Activated naive CD8-positive, alpha-beta T cell treated with anti-CD3 and anti-CD28 coated beads for 36 hours (primary cell): Measurements from ENCODE around the gene CUTA. TPM values are rescaled to one million over a fixed set of nuclear protein-coding genes. Genes with fewer than 3 reads are reported as not detected.

Experiments used
- DNase-seq: peaks from one replicate; pipeline ENCODE4 v3.0.0; 2021
- H3K27ac Mint-ChIP-seq: one replicate; pipeline ENCODE4 v1.8.0; 2022; ENCODE audit warnings: mild to moderate bottlenecking, moderate library complexity, mixed read lengths
- H3K27me3 Mint-ChIP-seq: one replicate; pipeline ENCODE4 v1.8.0; 2022; ENCODE audit warnings: mild to moderate bottlenecking, mixed read lengths
- H3K36me3 Mint-ChIP-seq: one replicate; pipeline ENCODE4 v1.8.0; 2021; ENCODE audit warnings: mild to moderate bottlenecking, mixed read lengths
- H3K4me1 Mint-ChIP-seq: one replicate; pipeline ENCODE4 v1.8.0; 2021; ENCODE audit warnings: mixed read lengths
- H3K4me3 Mint-ChIP-seq: one replicate; pipeline ENCODE4 v1.8.0; 2022; ENCODE audit warnings: mild to moderate bottlenecking, moderate library complexity, mixed read lengths
- H3K9me3 Mint-ChIP-seq: one replicate; pipeline ENCODE4 v1.8.0; 2022; ENCODE audit warnings: mixed read lengths
- total RNA-seq, 2 experiments: library from RNA; stranded (reverse); gene quantifications; one replicate each; pipeline ENCODE4 v1.2.3, GENCODE V29; 2021

CUTA gene
- total RNA-seq, 2 experiments from 2014 or later, result 125 to 126 TPM

- H3K4me3 Mint-ChIP-seq, result peak within 1 kb of the TSS; percentile 96
- H3K27ac Mint-ChIP-seq, result peak within 1 kb of the TSS; percentile 99
- no peaks in the 10 kb centered on the region for H3K27me3 Mint-ChIP-seq
- peak; percentile 40 for DNase-seq
- peaks cover 26% of the 10 kb centered on the region for H3K36me3 Mint-ChIP-seq
- H3K9me3 Mint-ChIP-seq, result no peaks in the 10 kb centered on the region
- H3K4me1 Mint-ChIP-seq, result peaks cover 50% of the 10 kb centered on the region
These were observed 1.9 kb upstream of the CUTA start, which contains the start of gene SYNGAP1 for GRCh38 chr6:33419580-33420490. TSS of gene SYNGAP1 (plus strand) at chr6:33420065. CDS start at chr6:33420265, 200 bp downstream.

GRCh38 chr6:33418690-33419291 is 884 bp upstream of the CUTA start:
- DNase-seq, result peak; percentile 74

GRCh38 chr6:33417128-33417902 is 592 bp downstream of the CUTA start:
- DNase-seq, result no peak
- peaks cover 59% of the 10 kb centered on the region for H3K4me1 Mint-ChIP-seq
- peaks cover 16% of the 10 kb centered on the region for H3K36me3 Mint-ChIP-seq
- H3K4me3 Mint-ChIP-seq, result peak overlapping the region; percentile 96
- no peaks in the 10 kb centered on the region for H3K9me3 Mint-ChIP-seq
- H3K27me3 Mint-ChIP-seq, result no peaks in the 10 kb centered on the region
- peak overlapping the region; percentile 99 for H3K27ac Mint-ChIP-seq

More at GRCh38 chr6:33418690-33419291, 884 bp upstream of the CUTA start:
- peak overlapping the region; percentile 96 for H3K4me3 Mint-ChIP-seq
- H3K36me3 Mint-ChIP-seq, result peaks cover 18% of the 10 kb centered on the region
- H3K4me1 Mint-ChIP-seq, result peaks cover 51% of the 10 kb centered on the region
- no peaks in the 10 kb centered on the region for H3K27me3 Mint-ChIP-seq
- H3K27ac Mint-ChIP-seq, result peak overlapping the region; percentile 99
- no peaks in the 10 kb centered on the region for H3K9me3 Mint-ChIP-seq

DNA sequence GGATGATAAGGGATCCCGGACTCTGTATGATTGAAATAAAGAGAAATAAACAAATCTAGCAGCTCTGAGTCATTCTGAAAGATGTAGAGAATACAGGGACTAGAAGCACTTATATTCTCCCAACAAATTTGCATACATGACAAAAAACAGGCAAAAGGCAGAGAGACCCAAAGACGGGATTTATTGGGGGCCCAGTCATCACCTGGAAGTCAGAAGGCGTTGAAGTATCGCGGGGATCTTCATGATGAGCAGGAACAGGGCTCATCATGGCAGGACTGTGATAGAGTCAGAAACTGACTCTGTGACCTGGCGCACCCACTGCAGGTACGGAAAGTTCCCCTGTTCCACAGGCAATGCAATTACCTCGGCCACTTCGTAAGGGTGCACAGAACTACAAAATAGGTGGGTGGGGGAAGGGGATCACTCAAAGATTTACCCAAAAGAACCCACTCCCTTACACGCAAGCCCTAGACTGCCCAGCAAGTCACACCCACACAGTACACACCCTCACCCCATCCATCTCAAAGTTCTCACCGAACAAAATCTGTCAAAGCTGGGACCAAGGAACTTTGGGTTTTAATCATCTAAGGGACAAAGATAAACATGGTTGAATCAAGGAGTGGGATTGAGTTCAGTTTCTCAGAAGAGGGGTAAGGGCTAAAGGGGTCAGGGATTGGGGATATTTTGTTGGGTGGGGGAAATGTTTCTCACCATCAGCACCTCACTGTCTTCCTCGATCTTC is 1.4 kb downstream of the CUTA start:
- peaks cover 18% of the 10 kb centered on the region for H3K36me3 Mint-ChIP-seq
- peak overlapping the region; percentile 96 for H3K4me3 Mint-ChIP-seq
- peak overlapping the region; percentile 99 for H3K27ac Mint-ChIP-seq
- peak; percentile 39 for DNase-seq
- H3K4me1 Mint-ChIP-seq, result peaks cover 60% of the 10 kb centered on the region
- H3K27me3 Mint-ChIP-seq, result no peaks in the 10 kb centered on the region
- H3K9me3 Mint-ChIP-seq, result no peaks in the 10 kb centered on the region

- peak overlapping the region; percentile 58 for H3K4me3 Mint-ChIP-seq
- peaks cover 59% of the 10 kb centered on the region for H3K4me1 Mint-ChIP-seq
- H3K36me3 Mint-ChIP-seq, result peaks cover 21% of the 10 kb centered on the region
- H3K27ac Mint-ChIP-seq, result peak overlapping the region; percentile 89
- H3K9me3 Mint-ChIP-seq, result no peaks in the 10 kb centered on the region
- DNase-seq, result no peak
- no peaks in the 10 kb centered on the region for H3K27me3 Mint-ChIP-seq
These were observed 2.1 kb downstream of the CUTA start for GRCh38 chr6:33415831-33416230.

DNA sequence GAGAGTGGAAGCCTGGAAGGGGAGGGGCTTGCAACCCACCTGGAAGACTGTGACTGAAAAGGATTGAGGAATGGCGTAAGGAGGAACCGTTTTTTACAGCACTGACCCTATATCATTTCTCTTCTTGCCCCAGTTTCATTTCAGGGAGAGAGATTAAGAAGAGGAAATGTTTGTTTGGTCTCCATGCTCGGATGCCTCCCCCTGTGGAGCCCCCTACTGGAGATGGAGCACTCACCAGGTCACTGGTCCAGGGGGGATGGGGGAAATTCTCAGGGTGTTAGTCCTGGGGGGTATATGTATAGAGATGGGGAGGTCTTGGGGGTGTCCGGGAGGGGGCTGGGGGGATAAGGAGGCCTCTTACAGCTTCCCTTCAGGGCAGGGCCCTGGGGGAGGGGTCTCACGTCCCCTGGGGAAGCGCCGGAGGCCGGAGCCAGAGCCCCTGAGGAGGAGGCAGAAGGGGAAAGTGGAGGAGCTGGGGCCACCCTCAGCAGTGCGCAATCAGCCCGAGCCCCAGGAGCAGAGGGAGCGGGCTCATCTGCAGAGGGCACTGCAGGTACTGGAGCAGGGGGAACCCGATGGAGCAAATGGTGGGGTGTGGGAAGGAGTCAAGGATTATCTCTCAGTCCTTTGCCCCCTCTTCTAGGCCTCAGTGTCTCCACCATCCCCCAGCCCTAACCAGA is 3.2 kb downstream of the CUTA start:
- no peaks in the 10 kb centered on the region for H3K9me3 Mint-ChIP-seq
- H3K4me1 Mint-ChIP-seq, result peaks cover 62% of the 10 kb centered on the region
- H3K27ac Mint-ChIP-seq, result peak overlapping the region; percentile 74
- H3K4me3 Mint-ChIP-seq, result no peak overlapping the region
- no peak for DNase-seq
- H3K36me3 Mint-ChIP-seq, result peaks cover 21% of the 10 kb centered on the region
- no peaks in the 10 kb centered on the region for H3K27me3 Mint-ChIP-seq

DNA sequence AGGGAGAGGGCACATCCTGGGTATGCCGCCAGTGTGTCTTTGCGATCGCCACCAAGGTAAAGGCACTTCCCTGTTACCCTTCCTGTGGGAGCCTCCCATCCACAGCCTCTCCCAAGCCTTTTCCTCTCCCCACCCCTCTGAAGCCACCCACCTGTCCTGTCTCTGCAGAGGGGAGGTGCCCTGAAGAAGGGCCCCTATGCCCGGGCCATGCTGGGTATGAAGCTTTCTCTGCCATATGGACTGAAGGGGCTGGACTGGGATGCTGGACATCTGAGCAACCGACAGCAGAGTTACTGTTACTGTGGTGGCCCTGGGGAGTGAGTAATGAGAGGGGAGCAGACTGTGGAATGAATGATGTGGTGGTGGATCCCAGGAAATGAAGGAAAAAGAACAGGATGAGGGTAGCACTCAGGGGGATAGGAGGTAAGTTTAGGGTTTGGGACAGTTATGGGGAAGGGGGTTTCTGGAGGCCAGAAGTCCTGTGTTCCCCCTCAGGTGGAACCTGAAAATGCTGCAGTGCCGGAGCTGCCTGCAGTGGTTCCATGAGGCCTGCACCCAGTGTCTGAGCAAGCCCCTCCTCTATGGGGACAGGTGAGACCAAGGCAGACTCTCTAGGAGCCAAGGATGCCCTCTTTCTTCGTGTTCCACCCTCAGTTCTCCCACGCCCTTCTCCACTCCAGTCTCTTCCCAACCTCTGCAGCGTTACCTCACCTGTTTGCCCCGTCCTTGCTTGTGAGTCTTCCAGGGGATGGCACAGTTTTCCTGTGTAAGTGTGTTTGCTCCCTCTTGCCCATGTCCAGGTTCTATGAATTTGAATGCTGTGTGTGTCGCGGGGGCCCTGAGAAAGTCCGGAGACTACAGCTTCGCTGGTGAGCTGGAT is 4.4 kb downstream of the CUTA start:
- Mint-ChIP-seq H3K27me3 (no peaks in the 10 kb centered on the region), H3K9me3 (no peaks in the 10 kb centered on the region), H3K27ac (peak overlapping the region; percentile 74), H3K4me1 (peaks cover 55% of the 10 kb centered on the region), H3K4me3 (no peak overlapping the region), H3K36me3 (peaks cover 23% of the 10 kb centered on the region)
- DNase-seq, result no peak

DNA sequence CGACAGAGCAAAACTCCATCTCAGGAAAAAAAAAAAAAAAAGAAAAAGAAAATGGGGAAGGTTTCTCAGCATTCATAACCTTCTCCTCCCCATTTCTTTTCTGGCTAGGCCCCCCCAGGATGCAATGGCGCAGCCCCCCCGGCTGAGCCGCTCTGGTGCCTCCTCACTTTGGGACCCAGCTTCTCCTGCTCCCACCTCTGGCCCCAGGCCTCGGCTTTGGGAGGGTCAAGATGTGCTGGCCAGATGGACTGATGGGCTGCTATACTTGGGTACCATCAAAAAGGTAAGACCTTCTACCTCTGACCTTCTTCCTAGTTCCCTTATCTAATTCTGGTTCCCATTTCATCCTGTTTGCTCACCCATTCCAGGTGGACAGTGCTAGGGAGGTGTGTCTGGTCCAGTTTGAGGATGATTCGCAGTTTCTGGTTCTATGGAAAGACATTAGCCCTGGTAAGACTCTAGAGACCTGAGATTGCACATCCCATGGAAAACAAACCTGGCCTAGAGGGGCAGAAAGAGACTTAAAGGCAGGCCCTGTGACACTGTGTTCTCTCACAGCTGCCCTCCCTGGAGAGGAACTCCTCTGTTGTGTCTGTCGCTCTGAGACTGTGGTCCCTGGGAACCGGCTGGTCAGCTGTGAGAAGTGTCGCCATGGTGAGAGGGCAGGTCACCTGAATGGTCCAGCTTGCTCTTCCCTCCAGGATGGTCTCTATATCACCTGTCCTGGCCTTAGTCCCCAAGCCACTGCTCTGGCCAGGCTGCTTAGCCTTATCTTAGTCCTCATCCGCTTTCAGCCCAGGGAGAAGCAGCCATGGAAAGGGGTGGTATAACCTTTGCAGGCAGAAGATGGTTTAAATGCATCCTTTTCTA is 5.5 kb downstream of the CUTA start:
- Mint-ChIP-seq H3K4me3 (peak overlapping the region; percentile 65), H3K27ac (peak overlapping the region; percentile 50), H3K4me1 (peaks cover 52% of the 10 kb centered on the region), H3K9me3 (no peaks in the 10 kb centered on the region), H3K27me3 (no peaks in the 10 kb centered on the region), H3K36me3 (peaks cover 22% of the 10 kb centered on the region)
- DNase-seq, result no peak

- Mint-ChIP-seq H3K27ac (peak overlapping the region; percentile 76), H3K9me3 (no peaks in the 10 kb centered on the region), H3K36me3 (peaks cover 24% of the 10 kb centered on the region), H3K27me3 (no peaks in the 10 kb centered on the region), H3K4me3 (peak overlapping the region; percentile 81), H3K4me1 (peaks cover 50% of the 10 kb centered on the region)
- DNase-seq, result no peak
These were observed 6.3 kb downstream of the CUTA start for GRCh38 chr6:33411632-33412005.

DNA sequence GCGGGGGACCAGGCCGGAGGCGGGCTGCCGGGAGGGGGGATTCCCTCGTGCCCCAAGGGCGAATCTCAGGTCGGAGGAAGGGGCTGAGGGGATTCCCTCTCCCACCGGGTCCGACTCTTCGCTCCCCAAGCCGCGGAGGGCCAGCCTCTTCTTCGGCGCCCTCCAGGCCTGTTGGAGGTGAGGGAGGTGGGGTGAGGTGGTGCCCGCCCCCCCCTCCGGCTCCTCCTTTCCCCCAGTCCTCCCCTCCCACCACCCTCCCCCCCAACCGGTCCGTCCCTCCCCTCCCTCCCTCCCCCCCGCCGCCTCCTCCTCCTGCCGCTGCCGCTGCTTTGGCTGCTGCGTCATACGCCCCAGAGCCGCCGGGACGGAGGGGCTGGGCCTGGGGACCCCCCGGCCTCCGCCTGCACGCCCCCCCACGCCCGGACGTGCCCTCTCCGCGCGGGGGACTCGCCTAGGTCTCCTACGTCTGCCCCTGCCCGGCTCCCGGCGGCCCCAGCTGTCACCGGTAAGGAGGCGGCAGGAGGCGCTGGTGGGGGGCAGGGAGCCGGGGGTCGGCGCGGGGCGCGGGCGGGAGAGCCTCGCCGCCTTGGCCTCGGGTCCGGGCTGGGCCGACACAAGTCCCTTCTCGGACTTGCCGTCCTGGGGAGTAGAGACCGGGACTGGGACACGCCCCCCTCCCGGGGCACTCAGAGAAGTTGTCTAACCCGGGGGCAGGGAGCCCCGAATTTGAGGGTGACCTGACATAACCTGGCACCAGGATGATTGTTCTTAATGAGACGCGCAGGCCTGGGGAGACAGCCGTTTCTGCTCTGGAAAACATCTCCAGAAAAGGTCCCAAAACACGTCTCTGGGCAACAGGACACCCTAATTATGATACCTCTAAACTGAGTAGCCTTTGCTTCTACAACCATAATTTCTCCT is 6.9 kb downstream of the CUTA start, which contains the start of gene PHF1:
Gene PHF1, plus strand, starts transcription at position 304 of the 921 bp plus-strand sequence. CDS start 1,250 bp downstream, outside the sequence.
- peak within 1 kb of the TSS; percentile 87 for H3K27ac Mint-ChIP-seq
- H3K4me1 Mint-ChIP-seq, result peaks cover 45% of the 10 kb centered on the region
- no peaks in the 10 kb centered on the region for H3K27me3 Mint-ChIP-seq
- peak within 1 kb of the TSS; percentile 81 for H3K4me3 Mint-ChIP-seq
- no peaks in the 10 kb centered on the region for H3K9me3 Mint-ChIP-seq
- DNase-seq, result peak; percentile 80
- H3K36me3 Mint-ChIP-seq, result peaks cover 26% of the 10 kb centered on the region

- H3K9me3 Mint-ChIP-seq, result no peaks in the 10 kb centered on the region
- H3K4me1 Mint-ChIP-seq, result peaks cover 37% of the 10 kb centered on the region
- no peaks in the 10 kb centered on the region for H3K27me3 Mint-ChIP-seq
- H3K4me3 Mint-ChIP-seq, result peak overlapping the region; percentile 79
- peak; percentile 99 for DNase-seq
- peaks cover 30% of the 10 kb centered on the region for H3K36me3 Mint-ChIP-seq
- H3K27ac Mint-ChIP-seq, result peak overlapping the region; percentile 87
These were observed 7.7 kb downstream of the CUTA start for GRCh38 chr6:33410050-33410710.
